ENCODE results near the gene TET2.

DNA sequence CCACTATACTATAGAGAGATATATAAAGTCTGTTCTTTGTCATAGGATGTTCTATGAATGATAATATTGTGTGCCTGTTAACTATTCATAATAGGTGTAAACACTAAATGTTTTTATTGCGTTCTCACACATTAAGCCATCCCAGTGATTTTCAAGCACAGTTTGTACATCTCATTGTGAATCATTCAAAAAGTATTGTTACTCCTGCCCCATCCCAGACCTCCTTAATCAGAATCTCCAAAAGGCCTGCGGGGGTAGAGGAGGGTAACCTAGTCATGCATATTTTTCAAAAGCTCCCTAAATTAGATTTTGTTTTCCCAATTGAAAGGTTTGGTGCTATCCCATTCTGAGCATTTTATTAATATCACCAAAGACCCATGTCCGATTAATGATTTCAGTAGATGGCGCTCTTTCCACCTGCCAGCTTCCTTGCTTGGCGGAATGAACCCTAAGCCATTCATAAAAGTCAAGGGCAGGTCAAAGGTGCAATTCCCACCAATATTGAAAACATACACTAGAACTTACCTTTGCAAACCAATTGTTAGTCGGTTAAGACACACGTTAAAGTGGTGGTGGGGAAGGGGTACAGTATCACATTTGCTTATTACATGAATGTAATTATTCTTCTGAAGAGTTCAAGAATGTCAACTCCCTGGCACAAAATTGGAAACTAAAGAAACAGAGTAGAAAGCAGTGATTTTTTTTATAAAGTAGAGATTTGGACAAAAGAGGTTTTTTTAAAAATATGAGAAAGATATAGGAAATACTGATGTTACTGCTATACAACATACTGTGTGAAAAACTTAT is 5.8 kb upstream of the TET2 start:
- TF ChIP-seq POLR2A (IDR thresholded peaks at IDR 0.05): no peak
- TF ChIP-seq, protein P1, sequence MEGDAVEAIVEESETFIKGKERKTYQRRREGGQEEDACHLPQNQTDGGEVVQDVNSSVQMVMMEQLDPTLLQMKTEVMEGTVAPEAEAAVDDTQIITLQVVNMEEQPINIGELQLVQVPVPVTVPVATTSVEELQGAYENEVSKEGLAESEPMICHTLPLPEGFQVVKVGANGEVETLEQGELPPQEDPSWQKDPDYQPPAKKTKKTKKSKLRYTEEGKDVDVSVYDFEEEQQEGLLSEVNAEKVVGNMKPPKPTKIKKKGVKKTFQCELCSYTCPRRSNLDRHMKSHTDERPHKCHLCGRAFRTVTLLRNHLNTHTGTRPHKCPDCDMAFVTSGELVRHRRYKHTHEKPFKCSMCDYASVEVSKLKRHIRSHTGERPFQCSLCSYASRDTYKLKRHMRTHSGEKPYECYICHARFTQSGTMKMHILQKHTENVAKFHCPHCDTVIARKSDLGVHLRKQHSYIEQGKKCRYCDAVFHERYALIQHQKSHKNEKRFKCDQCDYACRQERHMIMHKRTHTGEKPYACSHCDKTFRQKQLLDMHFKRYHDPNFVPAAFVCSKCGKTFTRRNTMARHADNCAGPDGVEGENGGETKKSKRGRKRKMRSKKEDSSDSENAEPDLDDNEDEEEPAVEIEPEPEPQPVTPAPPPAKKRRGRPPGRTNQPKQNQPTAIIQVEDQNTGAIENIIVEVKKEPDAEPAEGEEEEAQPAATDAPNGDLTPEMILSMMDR (IDR thresholded peaks at IDR 0.05): peak in 4 of 6 experiments; percentile 28 to 64 (median 54)
- TF ChIP-seq POLR2AphosphoS5 (IDR thresholded peaks at IDR 0.05): no peak
